ENCODE measurements around the gene SPTBN4.
"Not testable (repeated sequence)": the region's sequence is repeated elsewhere in the genome, so short reads cannot be mapped to it uniquely, and the experiment has no call there.

SPTBN4 gene

DNA sequence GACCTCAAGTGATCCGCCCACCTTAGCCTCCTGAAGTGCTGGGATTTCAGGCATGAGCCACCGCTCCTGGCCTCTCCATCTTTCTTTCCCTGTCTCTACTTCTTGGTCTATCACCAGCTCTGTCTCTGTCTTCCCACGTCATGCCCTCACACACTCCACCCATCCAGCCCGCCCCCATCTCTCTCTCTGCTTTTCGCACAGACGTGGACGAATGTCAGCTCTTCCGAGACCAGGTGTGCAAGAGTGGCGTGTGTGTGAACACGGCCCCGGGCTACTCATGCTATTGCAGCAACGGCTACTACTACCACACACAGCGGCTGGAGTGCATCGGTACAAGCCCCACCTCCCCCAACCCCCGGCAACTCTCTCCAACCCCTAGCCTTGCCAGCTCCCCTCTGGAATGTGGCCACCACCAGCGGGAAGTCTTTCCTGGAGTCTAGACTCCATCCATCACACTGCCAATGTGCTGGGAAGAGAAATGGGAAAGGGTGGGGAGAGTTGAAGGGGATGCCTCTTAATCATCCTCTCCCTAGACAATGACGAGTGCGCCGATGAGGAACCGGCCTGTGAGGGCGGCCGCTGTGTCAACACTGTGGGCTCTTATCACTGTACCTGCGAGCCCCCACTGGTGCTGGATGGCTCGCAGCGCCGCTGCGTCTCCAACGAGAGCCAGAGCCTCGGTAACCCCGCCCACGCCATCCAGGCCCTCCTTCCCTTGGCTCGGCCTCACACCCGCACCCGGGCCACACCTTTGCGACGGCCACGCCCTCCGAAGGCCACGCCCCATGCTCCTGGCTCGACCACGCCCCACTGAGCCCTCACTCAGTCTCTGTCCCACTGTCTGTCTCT, 156.8 kb downstream of the SPTBN4 start:
- no peak for DNase-seq

DNA sequence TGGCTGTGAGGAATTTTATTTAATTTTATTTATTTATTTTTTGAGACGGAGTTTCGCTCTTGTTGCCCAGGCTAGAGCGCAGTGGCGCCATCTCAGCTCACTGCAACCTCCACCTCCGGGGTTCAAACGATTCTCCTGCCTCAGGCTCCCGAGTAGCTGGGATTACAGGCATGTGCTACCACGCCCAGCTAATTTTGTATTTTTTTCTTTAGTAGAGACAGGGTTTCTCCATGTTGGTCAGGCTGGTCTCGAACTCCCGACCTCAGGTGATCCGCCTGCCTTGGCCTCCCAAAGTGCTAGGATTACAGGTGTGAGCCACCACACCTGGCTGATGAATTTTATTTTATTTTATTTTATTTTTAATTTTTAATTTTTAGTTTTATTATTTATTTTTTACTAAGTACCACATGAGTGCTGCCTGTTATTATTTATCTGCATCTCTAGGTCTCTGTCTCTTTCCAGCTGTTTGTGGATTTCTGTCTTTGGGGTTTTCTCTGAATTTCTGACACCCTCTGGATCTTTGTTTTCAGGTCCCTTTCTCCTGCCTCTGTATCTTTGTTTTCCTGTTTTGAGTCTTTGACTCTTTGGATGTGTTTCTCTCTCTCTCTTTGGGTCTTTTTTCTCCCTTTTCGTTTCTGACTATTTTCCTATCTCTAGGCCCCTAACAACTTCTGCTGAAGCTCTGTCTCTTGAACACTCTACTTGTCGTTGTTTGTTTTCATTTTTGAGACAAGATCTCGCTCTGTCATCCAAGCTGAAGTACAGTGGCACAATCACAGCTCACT, 157.8 kb downstream of the SPTBN4 start:
- not testable (repeated sequence) for DNase-seq

DNA sequence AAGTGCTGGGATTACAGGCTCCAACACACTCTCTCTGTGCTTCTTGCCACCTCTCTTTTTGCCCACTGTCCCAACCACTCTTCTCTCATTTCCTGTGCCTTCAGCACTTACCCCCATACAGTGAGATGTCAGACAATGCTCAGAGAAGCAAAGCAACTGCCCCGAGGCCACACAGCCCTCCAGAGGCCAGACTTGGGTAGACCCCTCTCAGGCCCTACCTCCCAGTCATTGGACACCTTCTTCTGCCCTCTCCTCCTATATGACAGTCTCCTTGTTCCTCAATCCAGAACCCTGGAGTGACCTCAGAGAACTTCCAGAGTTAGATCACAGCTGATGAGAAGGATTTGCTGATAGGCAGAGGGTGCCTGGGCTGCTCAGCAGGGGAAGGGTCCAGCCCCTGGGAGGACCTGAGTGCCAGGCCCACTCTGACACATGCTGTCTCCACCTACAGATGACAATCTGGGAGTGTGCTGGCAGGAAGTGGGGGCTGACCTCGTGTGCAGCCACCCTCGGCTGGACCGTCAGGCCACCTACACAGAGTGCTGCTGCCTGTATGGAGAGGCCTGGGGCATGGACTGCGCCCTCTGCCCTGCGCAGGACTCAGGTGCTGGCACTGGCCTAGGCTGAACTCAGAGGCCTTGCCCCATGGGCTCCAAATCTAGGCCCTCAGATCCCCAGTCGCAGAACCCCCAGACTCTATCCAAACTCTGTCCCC, 158.8 kb downstream of the SPTBN4 start:
- no peak for DNase-seq
